Stimulated activated naive CD8-positive, alpha-beta T cell treated with anti-CD3 and anti-CD28 coated beads, Interleukin-15, amount 100 ng/mL, for 72 hours (primary cell): ENCODE results near the gene CRAT.

Source experiments
- ATAC-seq: fragments of 150-1000 bp; cut with Tn5 transposase; 2 replicates; pipeline ENCODE4 v1.10.0; 2021; ENCODE audit warnings: mild to moderate bottlenecking, moderate library complexity
- DNase-seq, 2 donors: peaks; one replicate each; pipeline ENCODE4 v3.0.0; 2021 to 2022
- H3K27ac Mint-ChIP-seq, 2 donors: one replicate each; pipeline ENCODE4 v1.8.0; 2022; ENCODE audit warnings: mild to moderate bottlenecking in 2 of 2, mixed read lengths in 2 of 2, moderate library complexity in 2 of 2
- H3K27me3 Mint-ChIP-seq: one replicate; pipeline ENCODE4 v1.8.0; 2022; ENCODE audit warnings: mixed read lengths
- H3K4me1 Mint-ChIP-seq: one replicate; pipeline ENCODE4 v1.8.0; 2022; ENCODE audit warnings: mild to moderate bottlenecking, mixed read lengths
- H3K4me3 Mint-ChIP-seq, 2 donors: one replicate each; pipeline ENCODE4 v1.8.0; 2022; ENCODE audit warnings: mild to moderate bottlenecking in 2 of 2, mixed read lengths in 2 of 2, moderate library complexity in 1 of 2
- H3K9me3 Mint-ChIP-seq, 2 donors: one replicate each; pipeline ENCODE4 v1.8.0; 2022; ENCODE audit warnings: mixed read lengths in 2 of 2

The CRAT gene

DNA sequence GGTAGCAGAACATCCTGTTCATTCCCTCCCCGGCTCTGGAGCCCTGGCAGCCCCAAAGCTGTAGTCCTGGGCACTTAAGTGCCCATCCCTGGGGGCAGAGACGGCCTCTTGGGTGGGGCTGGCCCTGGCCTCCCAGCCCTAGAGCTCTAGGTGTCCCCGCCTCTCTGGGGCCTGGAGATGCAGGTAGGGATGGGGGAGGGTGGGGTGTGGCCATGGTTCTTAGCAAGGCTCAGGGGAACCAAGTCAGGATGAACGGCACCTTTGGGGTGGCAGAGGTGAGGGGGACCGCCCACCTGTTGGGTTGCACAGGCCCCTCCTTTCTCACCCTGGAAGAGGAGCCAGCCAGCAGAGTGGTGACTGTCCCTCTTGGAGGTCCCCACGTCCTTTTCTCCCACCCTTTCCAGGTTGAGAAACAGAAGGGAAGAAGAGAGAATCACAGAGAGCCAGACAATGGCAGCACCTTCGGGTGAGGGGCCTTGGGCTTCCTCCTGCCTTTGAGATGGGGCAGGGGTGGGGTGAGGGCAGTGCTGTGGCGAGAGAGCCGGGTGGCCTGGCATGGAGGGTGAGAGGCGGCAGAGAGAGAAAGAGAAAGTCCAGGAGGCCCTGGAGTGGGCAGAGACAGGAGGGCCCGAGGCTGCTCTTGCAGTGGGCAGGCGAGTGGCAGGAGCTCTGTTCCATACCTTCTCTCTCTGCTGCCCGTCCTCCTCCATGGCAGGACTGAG, 2.3 kb downstream of the CRAT start:
- Mint-ChIP-seq H3K4me3 (peak overlapping the region in 1 of 2 donors; percentile 16), H3K4me1 (peaks cover 21% of the 10 kb centered on the region), H3K27me3 (no peaks in the 10 kb centered on the region), H3K27ac (peak overlapping the region in 1 of 2 donors; percentile 6), H3K9me3 (no peaks in the 10 kb centered on the region)
- no peak for DNase-seq
- ATAC-seq, result no peak

- ATAC-seq, result no peak
- DNase-seq, result no peak
- Mint-ChIP-seq H3K4me1 (peaks cover 21% of the 10 kb centered on the region), H3K4me3 (no peak overlapping the region), H3K9me3 (no peaks in the 10 kb centered on the region), H3K27me3 (no peaks in the 10 kb centered on the region), H3K27ac (peak overlapping the region in 1 of 2 donors; percentile 6)
These were observed 2.9 kb downstream of the CRAT start for GRCh38 chr9:129107651-129108050.

DNA sequence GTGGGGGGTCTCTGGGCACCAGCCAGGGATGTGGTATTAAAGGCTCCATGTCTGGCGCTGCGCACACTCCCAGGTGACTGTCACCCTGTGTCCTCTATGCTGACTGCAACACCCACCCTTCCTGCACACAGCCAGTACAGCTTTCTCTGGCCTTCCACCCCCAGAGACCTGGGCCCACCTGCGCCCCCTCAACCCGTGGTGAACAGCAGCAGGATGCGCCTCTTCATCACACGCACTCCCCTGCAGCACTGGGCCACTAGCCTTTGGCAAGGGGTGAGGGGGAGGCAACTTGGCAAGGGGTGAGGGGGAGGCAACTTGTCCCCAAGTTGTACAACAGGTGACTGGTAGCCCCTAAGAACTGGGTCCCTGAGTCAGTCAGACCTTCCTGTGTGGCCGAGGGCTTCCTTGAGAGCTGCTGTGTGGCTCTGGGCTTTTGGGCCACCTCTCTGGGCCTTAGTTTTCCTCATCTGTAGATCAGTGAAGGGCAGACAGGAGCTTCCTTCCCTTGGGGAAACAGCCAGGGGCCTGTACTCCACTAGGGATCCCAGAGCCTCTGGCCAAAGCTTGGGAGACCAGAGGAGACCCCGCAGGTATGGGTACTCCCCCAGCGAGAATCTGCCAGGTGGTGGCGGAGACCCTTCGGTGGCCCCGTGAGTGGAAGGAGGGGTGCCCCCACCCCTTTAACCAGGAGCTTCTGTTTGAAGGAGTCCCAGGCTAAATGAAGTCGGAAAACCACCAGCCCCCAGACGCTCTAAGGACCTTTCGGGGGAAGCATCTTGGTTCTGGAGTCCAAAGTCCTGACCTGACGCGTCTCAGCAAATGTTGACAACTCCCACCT, 4.5 kb downstream of the CRAT start:
- peaks cover 16% of the 10 kb centered on the region for H3K4me1 Mint-ChIP-seq
- no peaks in the 10 kb centered on the region for H3K9me3 Mint-ChIP-seq
- DNase-seq, result no peak
- no peak overlapping the region for H3K27ac Mint-ChIP-seq
- H3K27me3 Mint-ChIP-seq, result no peaks in the 10 kb centered on the region
- no peak overlapping the region for H3K4me3 Mint-ChIP-seq
- ATAC-seq, result no peak

DNA sequence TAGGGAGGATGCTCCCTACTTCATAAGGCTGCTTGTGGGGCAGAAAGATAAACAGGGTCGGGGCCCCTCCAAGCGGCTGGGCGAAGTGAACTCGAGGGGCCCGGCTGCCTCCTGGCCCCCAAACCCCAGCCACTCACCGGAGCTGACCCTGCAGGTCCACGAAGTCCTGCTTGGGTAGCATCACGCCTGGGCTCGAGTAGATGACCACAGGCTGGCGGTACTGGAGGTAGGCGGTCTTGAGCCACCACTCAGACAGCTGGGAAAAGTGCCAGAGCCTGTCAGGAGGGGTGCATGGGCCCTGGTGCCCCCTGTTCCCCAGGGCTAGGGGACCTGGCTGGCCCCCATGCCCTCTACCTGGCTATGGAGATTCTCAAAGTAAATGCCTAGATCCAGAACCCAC, 6.5 kb downstream of the CRAT start:
- peaks cover 5% of the 10 kb centered on the region for H3K4me1 Mint-ChIP-seq
- H3K27me3 Mint-ChIP-seq, result no peaks in the 10 kb centered on the region
- no peak for DNase-seq
- ATAC-seq, result no peak
- H3K27ac Mint-ChIP-seq, result no peak overlapping the region
- no peak overlapping the region for H3K4me3 Mint-ChIP-seq
- no peaks in the 10 kb centered on the region for H3K9me3 Mint-ChIP-seq

DNA sequence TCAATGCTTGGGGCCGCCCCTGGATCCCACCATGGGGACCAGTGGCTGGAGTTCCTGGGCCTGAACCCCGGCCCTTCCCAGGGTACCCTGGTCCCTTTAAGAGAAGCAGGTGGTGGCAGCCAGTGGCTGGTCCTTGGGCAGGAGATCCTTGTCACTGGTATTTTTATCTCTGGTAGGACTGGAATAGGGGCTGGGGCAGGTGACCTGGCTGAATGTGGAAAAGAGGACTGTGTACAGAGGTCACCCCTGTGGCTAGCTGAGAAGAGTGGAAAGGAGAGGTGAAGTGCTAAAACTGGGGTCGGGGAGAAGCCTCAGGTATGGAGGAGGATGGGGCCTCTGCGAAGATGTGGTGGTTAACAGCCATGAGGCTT, 7.0 kb downstream of the CRAT start:
- Mint-ChIP-seq H3K4me1 (peaks cover under 1% of the 10 kb centered on the region), H3K9me3 (no peaks in the 10 kb centered on the region), H3K4me3 (no peak overlapping the region), H3K27ac (peak overlapping the region in 1 of 2 donors; percentile 76), H3K27me3 (no peaks in the 10 kb centered on the region)
- no peak for DNase-seq
- no peak for ATAC-seq

DNA sequence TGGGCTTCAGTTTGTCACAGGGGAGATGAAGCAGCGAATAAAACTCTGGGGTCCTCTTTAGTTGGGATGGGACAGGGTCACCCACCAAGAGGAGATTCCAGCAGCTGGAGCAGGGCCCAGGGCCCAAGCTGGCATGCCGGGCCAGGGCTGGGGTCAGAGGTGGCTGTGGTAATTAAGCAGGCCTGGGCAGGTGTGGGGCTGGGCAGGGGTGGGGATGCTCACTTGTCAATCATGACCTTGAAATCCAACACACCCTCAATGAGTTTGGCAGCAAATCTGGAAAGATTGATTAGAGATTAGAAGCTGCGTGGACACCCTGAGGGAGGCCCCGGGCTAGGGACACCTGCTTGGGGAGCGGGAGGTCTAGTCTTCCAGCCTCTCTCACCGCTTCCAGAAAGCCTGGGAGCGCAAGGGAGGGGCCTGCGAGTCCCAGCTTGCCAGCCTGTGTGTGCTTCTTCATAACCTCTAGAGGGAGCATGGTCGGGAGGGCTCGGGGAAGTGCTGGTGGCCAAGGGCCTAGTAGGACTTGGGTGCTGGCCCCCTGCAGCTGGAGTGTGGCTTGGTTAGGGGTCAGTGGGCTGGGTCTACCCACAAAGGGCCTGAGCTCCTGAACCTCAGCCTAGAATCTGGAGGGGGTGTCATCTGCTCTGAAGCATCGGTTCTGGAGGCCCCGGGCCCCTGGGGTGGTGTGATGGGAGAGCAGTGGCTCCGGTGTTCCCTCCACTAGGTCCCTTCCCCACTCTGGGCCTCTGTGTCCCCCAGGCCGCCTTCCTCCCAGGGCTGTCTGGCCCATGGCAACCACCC, 7.6 kb downstream of the CRAT start:
- Mint-ChIP-seq H3K4me3 (no peak overlapping the region), H3K4me1 (no peaks in the 10 kb centered on the region), H3K27me3 (no peaks in the 10 kb centered on the region), H3K27ac (no peak overlapping the region), H3K9me3 (no peaks in the 10 kb centered on the region)
- DNase-seq, result no peak
- peak; percentile 36 for ATAC-seq

- no peaks in the 10 kb centered on the region for H3K9me3 Mint-ChIP-seq
- H3K4me3 Mint-ChIP-seq, result no peak overlapping the region
- DNase-seq (no peak), ATAC-seq (no peak)
- H3K4me1 Mint-ChIP-seq, result no peaks in the 10 kb centered on the region
- peak overlapping the region in 1 of 2 donors; percentile 27 for H3K27ac Mint-ChIP-seq
- H3K27me3 Mint-ChIP-seq, result no peaks in the 10 kb centered on the region
These were observed 8.5 kb downstream of the CRAT start for GRCh38 chr9:129102095-129102525.

- no peak for DNase-seq
- Mint-ChIP-seq H3K27ac (no peak overlapping the region), H3K4me1 (no peaks in the 10 kb centered on the region), H3K4me3 (no peak overlapping the region), H3K27me3 (no peaks in the 10 kb centered on the region), H3K9me3 (no peaks in the 10 kb centered on the region)
- no peak for ATAC-seq
These were observed 9.3 kb downstream of the CRAT start for GRCh38 chr9:129101279-129101678.

- Mint-ChIP-seq H3K4me3 (no peak overlapping the region), H3K9me3 (no peaks in the 10 kb centered on the region), H3K4me1 (no peaks in the 10 kb centered on the region), H3K27me3 (no peaks in the 10 kb centered on the region), H3K27ac (peak overlapping the region in 1 of 2 donors; percentile 44)
- DNase-seq (no peak), ATAC-seq (no peak)
These were observed 10.0 kb downstream of the CRAT start for GRCh38 chr9:129100383-129101169.

GRCh38 chr9:129098328-129098727, 12.3 kb downstream of the CRAT start:
- ATAC-seq (no peak), DNase-seq (no peak)
- Mint-ChIP-seq H3K4me1 (no peaks in the 10 kb centered on the region), H3K27ac (peak overlapping the region in 1 of 2 donors; percentile 22), H3K4me3 (no peak overlapping the region), H3K9me3 (no peaks in the 10 kb centered on the region), H3K27me3 (no peaks in the 10 kb centered on the region)

DNA sequence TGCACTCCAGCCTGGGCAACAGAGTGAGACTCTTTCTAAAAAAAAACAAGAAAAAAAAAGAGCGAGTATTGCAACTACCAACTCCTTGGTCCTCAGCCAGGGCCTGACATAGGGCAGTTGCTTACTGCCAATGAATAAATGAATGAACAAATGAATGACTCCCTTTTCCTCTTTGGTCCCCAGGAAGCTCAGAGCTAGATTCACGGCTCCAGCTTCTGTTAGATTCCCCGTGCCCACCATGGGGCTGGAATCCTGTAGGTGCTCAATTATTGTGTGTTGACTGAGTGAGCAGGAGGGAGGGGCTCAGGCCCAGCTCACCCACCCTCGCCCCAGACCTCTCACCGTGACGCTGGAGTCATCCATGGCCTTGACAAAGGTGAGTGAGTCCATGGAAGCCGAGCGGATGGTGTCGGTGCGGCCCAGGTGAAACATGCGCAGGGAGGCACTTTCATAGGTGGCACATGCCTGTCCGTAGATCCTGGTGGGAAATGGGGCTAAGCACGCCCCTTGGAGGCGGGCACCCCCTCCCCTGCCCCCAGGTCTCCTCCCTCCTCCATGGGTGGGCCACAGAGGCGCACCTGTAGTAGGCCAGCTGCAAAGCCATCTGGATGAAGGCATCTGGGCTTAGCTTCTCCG, 12.8 kb downstream of the CRAT start:
- no peak for ATAC-seq
- no peaks in the 10 kb centered on the region for H3K4me1 Mint-ChIP-seq
- no peak overlapping the region for H3K4me3 Mint-ChIP-seq
- no peak overlapping the region for H3K27ac Mint-ChIP-seq
- no peaks in the 10 kb centered on the region for H3K9me3 Mint-ChIP-seq
- DNase-seq, result no peak
- no peaks in the 10 kb centered on the region for H3K27me3 Mint-ChIP-seq

GRCh38 chr9:129095908-129096307, 14.7 kb downstream of the CRAT start:
- ATAC-seq (no peak), DNase-seq (no peak)
- Mint-ChIP-seq H3K4me1 (no peaks in the 10 kb centered on the region), H3K4me3 (no peak overlapping the region), H3K27me3 (no peaks in the 10 kb centered on the region), H3K27ac (no peak overlapping the region), H3K9me3 (no peaks in the 10 kb centered on the region)

DNA sequence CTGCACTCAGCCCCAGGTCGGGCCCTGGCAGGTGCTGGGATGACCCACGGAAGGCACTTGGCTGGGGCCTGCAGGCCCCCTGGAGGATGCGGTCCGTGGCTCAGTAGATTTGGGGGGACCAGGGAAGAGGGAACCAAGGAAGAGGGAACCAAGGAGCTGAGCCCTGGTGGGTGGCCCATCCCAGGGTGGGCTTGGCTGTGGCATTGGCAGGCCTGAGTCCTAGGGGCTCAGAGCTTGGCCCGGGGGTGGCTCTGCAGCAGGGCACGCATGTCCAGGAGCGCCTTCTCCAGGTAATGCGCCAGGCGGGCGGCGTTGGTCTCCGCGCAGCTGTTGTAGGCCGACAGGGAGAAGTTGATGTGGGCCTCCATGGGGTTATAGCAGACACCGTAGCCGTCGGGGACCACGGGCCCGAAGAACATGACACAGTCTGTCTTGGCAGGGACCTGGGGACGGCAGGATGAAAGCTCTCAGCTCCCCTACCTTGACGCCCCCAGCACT, 15.4 kb downstream of the CRAT start:
- no peak for ATAC-seq
- Mint-ChIP-seq H3K9me3 (no peaks in the 10 kb centered on the region), H3K27me3 (no peaks in the 10 kb centered on the region), H3K27ac (peak overlapping the region in 1 of 2 donors; percentile 75), H3K4me1 (no peaks in the 10 kb centered on the region), H3K4me3 (no peak overlapping the region)
- no peak for DNase-seq

GRCh38 chr9:129094387-129095169, 16.0 kb downstream of the CRAT start:
- Mint-ChIP-seq H3K9me3 (no peaks in the 10 kb centered on the region), H3K4me1 (no peaks in the 10 kb centered on the region), H3K4me3 (no peak overlapping the region), H3K27ac (peak overlapping the region; percentile 68 to 75), H3K27me3 (no peaks in the 10 kb centered on the region)
- DNase-seq (no peak), ATAC-seq (no peak)
